ENCODE measurements around the gene KCNQ5. TPM values are rescaled to one million over a fixed set of nuclear protein-coding genes. Genes with fewer than 3 reads are reported as not detected.
"Not testable (repeated sequence)": the region's sequence is repeated elsewhere in the genome, so short reads cannot be mapped to it uniquely, and the experiment has no call there.

Gene KCNQ5
- total RNA-seq, 1 experiment from 2014 or later: 17.8 TPM

- Histone ChIP-seq H3K9me3 (ENCODE audit: low read depth, low read length, poor library complexity, severe bottlenecking) (peaks cover 4% of the 10 kb centered on the region), H3K27me3 (replicated peaks; ENCODE audit: insufficient read depth, low read depth, low read length, poor library complexity) (no peaks in the 10 kb centered on the region), H3K4me1 (ENCODE audit: insufficient read depth, low read length, poor library complexity, severe bottlenecking) (peaks cover 17% of the 10 kb centered on the region), H3K4me3 (ENCODE audit: low read depth, low read length, poor library complexity, severe bottlenecking) (no peak overlapping the region), H3K36me3 (ENCODE audit: insufficient read depth, low read length, poor library complexity, severe bottlenecking) (no peaks in the 10 kb centered on the region), H3K27ac (ENCODE audit: low read depth, low read length, poor library complexity, severe bottlenecking) (no peak overlapping the region)
- TF ChIP-seq EZH2 (IDR thresholded peaks at IDR 0.05; ENCODE audit: borderline replicate concordance, low read depth, low read length, poor library complexity, severe bottlenecking) (no peak), CTCF (conservative IDR thresholded peaks at IDR 0.05; ENCODE audit: low read depth, low read length) (no peak)
- POLR2A ChIA-PET (ENCODE audit: low non-redundant PET): interaction anchor here (0.6 kb wide), 1 partner anchor 36 kb away, joined by 3 read pairs; no protein-coding TSS in a partner anchor
- no peak for DNase-seq (ENCODE audit: low spot score)
- CTCF ChIA-PET: no interaction called here
- BruUV-seq (replicated peaks): no TSS peak
- intact Hi-C loops (cut with micrococcal nuclease; ENCODE audit: unreplicated experiment): no loop called here
These were observed 272.2 kb downstream of the KCNQ5 start for GRCh38 chr6:72894091-72894490.

DNA sequence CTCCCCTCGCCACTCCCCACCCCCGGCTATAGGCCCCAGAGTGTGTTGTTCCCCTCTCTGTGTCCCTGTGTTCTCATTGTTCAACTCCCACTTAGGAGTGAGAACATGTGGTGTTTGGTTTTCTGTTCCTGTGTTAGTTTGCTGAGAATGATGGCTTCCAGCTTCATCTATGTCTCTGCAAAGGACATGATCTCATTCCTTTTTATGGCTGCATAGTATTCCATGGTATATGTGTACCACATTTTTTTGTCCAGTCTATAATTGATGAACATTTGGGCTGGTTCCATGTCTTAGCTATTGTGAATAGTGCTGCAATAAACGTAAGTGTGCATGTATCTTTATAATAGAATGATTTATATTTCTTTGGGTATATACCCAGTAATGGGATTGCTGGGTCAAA lies 276.4 kb downstream of the KCNQ5 start:
- H3K4me3 ChIP-seq (ENCODE audit: low read depth, low read length, poor library complexity, severe bottlenecking); H3K36me3 ChIP-seq (ENCODE audit: insufficient read depth, low read length, poor library complexity, severe bottlenecking); DNase-seq (ENCODE audit: low spot score); H3K4me1 ChIP-seq (ENCODE audit: insufficient read depth, low read length, poor library complexity, severe bottlenecking); H3K9me3 ChIP-seq (ENCODE audit: low read depth, low read length, poor library complexity, severe bottlenecking); intact Hi-C loops (cut with micrococcal nuclease; ENCODE audit: unreplicated experiment); BruUV-seq (replicated peaks); H3K27ac ChIP-seq (ENCODE audit: low read depth, low read length, poor library complexity, severe bottlenecking); POLR2A ChIA-PET (ENCODE audit: low non-redundant PET); H3K27me3 ChIP-seq (replicated peaks; ENCODE audit: insufficient read depth, low read depth, low read length, poor library complexity): not testable (repeated sequence)
- CTCF ChIA-PET: interaction anchor here (0.6 kb wide), 1 partner anchor 452 kb away, joined by 3 read pairs; no protein-coding TSS in a partner anchor

GRCh38 chr6:72905705-72906478 lies 284.0 kb downstream of the KCNQ5 start:
- ChIA-PET CTCF (no interaction called here), POLR2A (ENCODE audit: low non-redundant PET) (no interaction called here)
- TF ChIP-seq EZH2 (IDR thresholded peaks at IDR 0.05; ENCODE audit: borderline replicate concordance, low read depth, low read length, poor library complexity, severe bottlenecking): no peak
- TF ChIP-seq CTCF (conservative IDR thresholded peaks at IDR 0.05; ENCODE audit: low read depth, low read length): no peak

More at GRCh38 chr6:72905705-72906478, 284.0 kb downstream of the KCNQ5 start:
- Histone ChIP-seq H3K27ac (ENCODE audit: low read depth, low read length, poor library complexity, severe bottlenecking) (no peak overlapping the region), H3K4me1 (ENCODE audit: insufficient read depth, low read length, poor library complexity, severe bottlenecking) (peaks cover 24% of the 10 kb centered on the region), H3K9me3 (ENCODE audit: low read depth, low read length, poor library complexity, severe bottlenecking) (no peaks in the 10 kb centered on the region), H3K4me3 (ENCODE audit: low read depth, low read length, poor library complexity, severe bottlenecking) (no peak overlapping the region), H3K36me3 (ENCODE audit: insufficient read depth, low read length, poor library complexity, severe bottlenecking) (no peaks in the 10 kb centered on the region), H3K27me3 (replicated peaks; ENCODE audit: insufficient read depth, low read depth, low read length, poor library complexity) (no peaks in the 10 kb centered on the region)
- no TSS peak for BruUV-seq (replicated peaks)
- no peak for DNase-seq (ENCODE audit: low spot score)
- intact Hi-C loops (cut with micrococcal nuclease; ENCODE audit: unreplicated experiment): loop anchor here (5.0 kb wide), 1 partner anchor 94 kb away; no protein-coding TSS in a partner anchor
